Measurements from ENCODE around the gene MYH6.

Gene MYH6

GRCh38 chr14:23375527-23376251 lies 32.4 kb downstream of the MYH6 start:
- no peak for DNase-seq

GRCh38 chr14:23373041-23373440 lies 35.0 kb downstream of the MYH6 start:
- DNase-seq, result no peak

- DNase-seq, result no peak
These were observed 35.6 kb downstream of the MYH6 start, which contains the start of gene IL25 for GRCh38 chr14:23372509-23372908. IL25 (plus strand) TSS chr14:23372809.

- DNase-seq, result no peak
These were observed 36.2 kb downstream of the MYH6 start for GRCh38 chr14:23371865-23372264.

GRCh38 chr14:23370221-23370620 lies 37.9 kb downstream of the MYH6 start:
- DNase-seq, result no peak

- DNase-seq, result peak; percentile 75
These were observed 41.6 kb downstream of the MYH6 start for GRCh38 chr14:23366426-23366921.

- DNase-seq, result peak; percentile 75
These were observed 42.2 kb downstream of the MYH6 start for GRCh38 chr14:23365732-23366425.

- no peak for DNase-seq
These were observed 42.9 kb downstream of the MYH6 start, which contains the start of gene EFS for GRCh38 chr14:23365036-23365731. EFS (minus strand) TSS chr14:23365172; CDS start chr14:23365025, 147 bp downstream.

- no peak for DNase-seq
These were observed 43.7 kb downstream of the MYH6 start for GRCh38 chr14:23364164-23365035.

GRCh38 chr14:23362200-23362599 lies 45.9 kb downstream of the MYH6 start:
- DNase-seq, result no peak

GRCh38 chr14:23361763-23362162 lies 46.3 kb downstream of the MYH6 start:
- no peak for DNase-seq

- DNase-seq, result no peak
These were observed 46.8 kb downstream of the MYH6 start for GRCh38 chr14:23361320-23361719.

GRCh38 chr14:23360496-23360895 lies 47.6 kb downstream of the MYH6 start:
- no peak for DNase-seq

- DNase-seq, result no peak
These were observed 48.2 kb downstream of the MYH6 start for GRCh38 chr14:23359722-23360447.

- no peak for DNase-seq
These were observed 48.9 kb downstream of the MYH6 start for GRCh38 chr14:23359167-23359626.

GRCh38 chr14:23358553-23359166 lies 49.4 kb downstream of the MYH6 start:
- DNase-seq, result no peak

GRCh38 chr14:23358042-23358441 lies 50.0 kb downstream of the MYH6 start:
- DNase-seq, result no peak

GRCh38 chr14:23357261-23357660 lies 50.8 kb downstream of the MYH6 start:
- no peak for DNase-seq

- DNase-seq, result no peak
These were observed 51.4 kb downstream of the MYH6 start for GRCh38 chr14:23356662-23357061.

GRCh38 chr14:23355871-23356435 lies 52.1 kb downstream of the MYH6 start:
- DNase-seq, result no peak

- DNase-seq, result no peak
These were observed 53.1 kb downstream of the MYH6 start for GRCh38 chr14:23354990-23355389.
